ENCODE results near the gene MEIOSIN.
A peak's percentile ranks its signal among the peaks of the same experiment; 100 is the strongest.
"Not testable (repeated sequence)": the region's sequence is repeated elsewhere in the genome, so short reads cannot be mapped to it uniquely, and the experiment has no call there.

The MEIOSIN gene

GRCh38 chr19:45717983-45718650 lies 15.1 kb upstream of the MEIOSIN start:
- no peak for DNase-seq (ENCODE audit: low read depth in 2 of 2)

GRCh38 chr19:45720065-45720464 lies 13.2 kb upstream of the MEIOSIN start:
- DNase-seq (ENCODE audit: low read depth in 2 of 2) = not testable (repeated sequence)

- DNase-seq (ENCODE audit: low read depth in 2 of 2) = not testable (repeated sequence)
Measured at GRCh38 chr19:45728683-45729082, 4.6 kb upstream of the MEIOSIN start.

- no peak for DNase-seq (ENCODE audit: low read depth in 2 of 2)
Measured at GRCh38 chr19:45729800-45730290, 3.4 kb upstream of the MEIOSIN start.

GRCh38 chr19:45730368-45731288 lies 2.6 kb upstream of the MEIOSIN start, which contains the start of gene FBXO46:
FBXO46 (minus strand) TSS chr19:45730896; CDS start chr19:45713495, 17,401 bp downstream.
- DNase-seq (ENCODE audit: low read depth in 2 of 2) = peak; percentile 88 to 91

- no peak for DNase-seq (ENCODE audit: low read depth in 2 of 2)
Measured at GRCh38 chr19:45739498-45740439, 6.5 kb downstream of the MEIOSIN start.

- DNase-seq (ENCODE audit: low read depth in 2 of 2) = no peak
Measured at GRCh38 chr19:45742969-45743368, 9.7 kb downstream of the MEIOSIN start.

GRCh38 chr19:45745606-45746005 lies 12.4 kb downstream of the MEIOSIN start:
- no peak for DNase-seq (ENCODE audit: low read depth in 2 of 2)

- DNase-seq (ENCODE audit: low read depth in 2 of 2) = no peak
Measured at GRCh38 chr19:45746866-45747265, 13.6 kb downstream of the MEIOSIN start.

- no peak for DNase-seq (ENCODE audit: low read depth in 2 of 2)
Measured at GRCh38 chr19:45747513-45747912, 14.3 kb downstream of the MEIOSIN start.

- DNase-seq (ENCODE audit: low read depth in 2 of 2) = not testable (repeated sequence)
Measured at GRCh38 chr19:45751483-45751882, 18.2 kb downstream of the MEIOSIN start.

GRCh38 chr19:45752639-45753038 lies 19.4 kb downstream of the MEIOSIN start:
- DNase-seq (ENCODE audit: low read depth in 2 of 2) = no peak

GRCh38 chr19:45753548-45753947 lies 20.3 kb downstream of the MEIOSIN start:
- DNase-seq (ENCODE audit: low read depth in 2 of 2) = no peak

- DNase-seq (ENCODE audit: low read depth in 2 of 2) = no peak
Measured at GRCh38 chr19:45754323-45754722, 21.1 kb downstream of the MEIOSIN start.

- DNase-seq (ENCODE audit: low read depth in 2 of 2) = no peak
Measured at GRCh38 chr19:45757695-45758094, 24.5 kb downstream of the MEIOSIN start.

GRCh38 chr19:45758921-45759320 lies 25.7 kb downstream of the MEIOSIN start:
- DNase-seq (ENCODE audit: low read depth in 2 of 2) = no peak

- DNase-seq (ENCODE audit: low read depth in 2 of 2) = no peak
Measured at GRCh38 chr19:45761714-45762113, 28.5 kb downstream of the MEIOSIN start.

- no peak for DNase-seq (ENCODE audit: low read depth in 2 of 2)
Measured at GRCh38 chr19:45762870-45763631, 29.8 kb downstream of the MEIOSIN start.

- DNase-seq (ENCODE audit: low read depth in 2 of 2) = no peak
Measured at GRCh38 chr19:45763691-45764294, 30.6 kb downstream of the MEIOSIN start.

- no peak for DNase-seq (ENCODE audit: low read depth in 2 of 2)
Measured at GRCh38 chr19:45764475-45764874, 31.2 kb downstream of the MEIOSIN start.
